Fibroblast of lung (primary cell): ENCODE results near the gene SEC16A.
"Not testable (repeated sequence)": the region's sequence is repeated elsewhere in the genome, so short reads cannot be mapped to it uniquely, and the experiment has no call there.

Experiments used
- EZH2 ChIP-seq: IDR thresholded peaks from 2 replicates; pipeline ENCODE4 v1.5.1; 2012; ENCODE audit warnings: low read length, control low read depth, mild to moderate bottlenecking; ENCODE audit errors: missing control alignments
- TF ChIP-seq, protein P1 (sequence below), 2 donors: IDR thresholded peaks in 1 of 2; conservative IDR thresholded peaks in 1 of 2; 1 replicate in 1 of 2; 2 replicates in 1 of 2; pipeline ENCODE4 v1.5.1; 2011 to 2012; ENCODE audit warnings: low read length in 2 of 2, control low read depth in 1 of 2, inconsistent platforms in 1 of 2, low read depth in 1 of 2, mild to moderate bottlenecking in 1 of 2

DNA sequence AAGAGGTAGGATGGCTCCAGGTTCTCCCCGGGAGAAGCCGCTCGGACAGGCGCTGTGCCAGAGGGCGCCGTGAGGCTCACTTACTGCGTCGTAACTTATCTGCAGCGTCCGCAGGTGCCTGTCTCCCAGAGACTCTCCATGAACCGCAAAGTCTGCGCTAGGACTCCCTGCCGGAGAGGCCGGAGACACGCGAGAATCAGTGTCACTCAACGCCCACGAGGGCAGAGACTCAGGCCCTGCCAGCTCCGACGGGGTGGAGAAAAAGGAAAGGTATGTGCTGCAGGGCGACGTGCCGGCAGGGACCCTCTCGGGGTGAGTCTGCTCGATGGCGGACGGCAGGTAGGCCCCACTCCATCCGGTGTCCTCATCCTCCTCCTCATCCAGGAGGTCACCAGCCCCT lies 75.8 kb downstream of the SEC16A start:
- TF ChIP-seq, protein P1, sequence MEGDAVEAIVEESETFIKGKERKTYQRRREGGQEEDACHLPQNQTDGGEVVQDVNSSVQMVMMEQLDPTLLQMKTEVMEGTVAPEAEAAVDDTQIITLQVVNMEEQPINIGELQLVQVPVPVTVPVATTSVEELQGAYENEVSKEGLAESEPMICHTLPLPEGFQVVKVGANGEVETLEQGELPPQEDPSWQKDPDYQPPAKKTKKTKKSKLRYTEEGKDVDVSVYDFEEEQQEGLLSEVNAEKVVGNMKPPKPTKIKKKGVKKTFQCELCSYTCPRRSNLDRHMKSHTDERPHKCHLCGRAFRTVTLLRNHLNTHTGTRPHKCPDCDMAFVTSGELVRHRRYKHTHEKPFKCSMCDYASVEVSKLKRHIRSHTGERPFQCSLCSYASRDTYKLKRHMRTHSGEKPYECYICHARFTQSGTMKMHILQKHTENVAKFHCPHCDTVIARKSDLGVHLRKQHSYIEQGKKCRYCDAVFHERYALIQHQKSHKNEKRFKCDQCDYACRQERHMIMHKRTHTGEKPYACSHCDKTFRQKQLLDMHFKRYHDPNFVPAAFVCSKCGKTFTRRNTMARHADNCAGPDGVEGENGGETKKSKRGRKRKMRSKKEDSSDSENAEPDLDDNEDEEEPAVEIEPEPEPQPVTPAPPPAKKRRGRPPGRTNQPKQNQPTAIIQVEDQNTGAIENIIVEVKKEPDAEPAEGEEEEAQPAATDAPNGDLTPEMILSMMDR (conservative IDR thresholded peaks at IDR 0.05 in 1 of 2, IDR thresholded peaks at IDR 0.05 in 1 of 2; ENCODE audit: low read depth in 1 of 2, low read length in 2 of 2): not testable (repeated sequence)
- TF ChIP-seq EZH2: not testable (repeated sequence)
